PFSK-1 (cell line): Measurements from ENCODE around the gene PDGFD.

Source experiments
- FOXP2 ChIP-seq: optimal IDR thresholded peaks from 2 replicates; pipeline ENCODE3; 2011; ENCODE audit warnings: borderline replicate concordance, control low read depth, inconsistent platforms; ENCODE audit not compliant: insufficient read depth; ENCODE audit errors: extremely low read length, extremely low read depth
- POLR2AphosphoS5 ChIP-seq: IDR thresholded peaks from 2 replicates; pipeline ENCODE4 v1.6.1; 2012; ENCODE audit warnings: low read depth, mild to moderate bottlenecking, control low read depth, low read length, moderate library complexity
- SIN3A ChIP-seq: IDR thresholded peaks from 2 replicates; pipeline ENCODE4 v1.6.1; 2012; ENCODE audit warnings: mild to moderate bottlenecking, low read length, moderate library complexity, borderline replicate concordance; ENCODE audit not compliant: insufficient read depth
- TAF1 ChIP-seq: IDR thresholded peaks from 2 replicates; pipeline ENCODE4 v1.6.1; 2012; ENCODE audit warnings: low read length, control low read depth, borderline replicate concordance; ENCODE audit not compliant: insufficient read depth
- TF ChIP-seq, protein P1 (sequence below), 2 experiments: IDR thresholded peaks; 2 replicates each; pipeline versions ENCODE4 v1.6.1 to v1.8.0; 2011 to 2012; ENCODE audit warnings: low read depth in 2 of 2, low read length in 2 of 2, control low read depth in 1 of 2, inconsistent platforms in 1 of 2, mild to moderate bottlenecking in 1 of 2, moderate library complexity in 1 of 2; ENCODE audit not compliant: insufficient read depth in 1 of 2

The PDGFD gene

DNA sequence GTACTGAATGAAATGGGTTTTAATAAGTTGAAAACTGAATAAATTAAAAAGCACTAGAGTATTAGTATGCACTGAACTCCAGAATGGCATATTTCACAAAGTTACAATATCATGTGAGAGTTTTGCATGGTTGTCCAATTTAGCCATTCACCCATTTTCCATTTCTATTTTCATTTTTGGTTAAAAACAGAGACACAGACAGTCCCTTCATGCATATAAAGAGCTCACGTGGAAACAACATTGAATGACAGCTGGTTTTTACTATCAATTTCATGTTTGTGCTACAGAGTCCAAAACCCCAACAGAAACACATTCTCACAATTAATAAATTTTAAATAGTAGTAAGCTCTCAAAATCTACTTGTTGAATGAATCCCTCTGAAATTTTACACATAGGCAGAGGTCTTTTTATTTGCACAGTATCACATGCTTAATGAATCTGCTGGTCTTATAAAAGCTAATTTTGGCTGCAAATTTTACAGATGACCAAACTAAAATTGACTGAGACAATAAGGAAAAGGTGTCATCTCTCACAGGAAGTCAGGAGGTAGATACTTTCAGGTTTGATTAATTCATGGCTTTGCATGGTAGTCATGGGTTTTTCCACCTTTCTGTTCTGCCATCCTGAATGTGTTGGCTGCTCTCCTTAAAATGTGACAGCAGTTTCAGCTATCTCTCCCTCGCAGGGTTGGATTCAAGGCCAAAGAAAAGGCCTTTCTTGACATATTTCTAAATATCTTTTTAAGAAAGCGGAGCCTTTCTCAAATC is 148.1 kb downstream of the PDGFD start:
- TF ChIP-seq, protein P1, sequence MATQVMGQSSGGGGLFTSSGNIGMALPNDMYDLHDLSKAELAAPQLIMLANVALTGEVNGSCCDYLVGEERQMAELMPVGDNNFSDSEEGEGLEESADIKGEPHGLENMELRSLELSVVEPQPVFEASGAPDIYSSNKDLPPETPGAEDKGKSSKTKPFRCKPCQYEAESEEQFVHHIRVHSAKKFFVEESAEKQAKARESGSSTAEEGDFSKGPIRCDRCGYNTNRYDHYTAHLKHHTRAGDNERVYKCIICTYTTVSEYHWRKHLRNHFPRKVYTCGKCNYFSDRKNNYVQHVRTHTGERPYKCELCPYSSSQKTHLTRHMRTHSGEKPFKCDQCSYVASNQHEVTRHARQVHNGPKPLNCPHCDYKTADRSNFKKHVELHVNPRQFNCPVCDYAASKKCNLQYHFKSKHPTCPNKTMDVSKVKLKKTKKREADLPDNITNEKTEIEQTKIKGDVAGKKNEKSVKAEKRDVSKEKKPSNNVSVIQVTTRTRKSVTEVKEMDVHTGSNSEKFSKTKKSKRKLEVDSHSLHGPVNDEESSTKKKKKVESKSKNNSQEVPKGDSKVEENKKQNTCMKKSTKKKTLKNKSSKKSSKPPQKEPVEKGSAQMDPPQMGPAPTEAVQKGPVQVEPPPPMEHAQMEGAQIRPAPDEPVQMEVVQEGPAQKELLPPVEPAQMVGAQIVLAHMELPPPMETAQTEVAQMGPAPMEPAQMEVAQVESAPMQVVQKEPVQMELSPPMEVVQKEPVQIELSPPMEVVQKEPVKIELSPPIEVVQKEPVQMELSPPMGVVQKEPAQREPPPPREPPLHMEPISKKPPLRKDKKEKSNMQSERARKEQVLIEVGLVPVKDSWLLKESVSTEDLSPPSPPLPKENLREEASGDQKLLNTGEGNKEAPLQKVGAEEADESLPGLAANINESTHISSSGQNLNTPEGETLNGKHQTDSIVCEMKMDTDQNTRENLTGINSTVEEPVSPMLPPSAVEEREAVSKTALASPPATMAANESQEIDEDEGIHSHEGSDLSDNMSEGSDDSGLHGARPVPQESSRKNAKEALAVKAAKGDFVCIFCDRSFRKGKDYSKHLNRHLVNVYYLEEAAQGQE (IDR thresholded peaks at IDR 0.05; ENCODE audit: insufficient read depth in 1 of 2, low read depth in 2 of 2, low read length in 2 of 2), result no peak
- TF ChIP-seq POLR2AphosphoS5 (no peak), SIN3A (no peak), FOXP2 (no peak), TAF1 (no peak)

GRCh38 chr11:104011044-104011443 is 152.9 kb downstream of the PDGFD start:
- TF ChIP-seq POLR2AphosphoS5, result no peak
- TF ChIP-seq, protein P1 (IDR thresholded peaks at IDR 0.05; ENCODE audit: insufficient read depth in 1 of 2, low read depth in 2 of 2, low read length in 2 of 2), result no peak
- TF ChIP-seq SIN3A, result no peak
- TF ChIP-seq FOXP2, result no peak
- TF ChIP-seq TAF1, result no peak

GRCh38 chr11:104009744-104010143 is 154.2 kb downstream of the PDGFD start:
- TF ChIP-seq FOXP2 (no peak), POLR2AphosphoS5 (no peak), TAF1 (no peak), SIN3A (no peak)
- TF ChIP-seq, protein P1 (IDR thresholded peaks at IDR 0.05; ENCODE audit: insufficient read depth in 1 of 2, low read depth in 2 of 2, low read length in 2 of 2), result no peak

DNA sequence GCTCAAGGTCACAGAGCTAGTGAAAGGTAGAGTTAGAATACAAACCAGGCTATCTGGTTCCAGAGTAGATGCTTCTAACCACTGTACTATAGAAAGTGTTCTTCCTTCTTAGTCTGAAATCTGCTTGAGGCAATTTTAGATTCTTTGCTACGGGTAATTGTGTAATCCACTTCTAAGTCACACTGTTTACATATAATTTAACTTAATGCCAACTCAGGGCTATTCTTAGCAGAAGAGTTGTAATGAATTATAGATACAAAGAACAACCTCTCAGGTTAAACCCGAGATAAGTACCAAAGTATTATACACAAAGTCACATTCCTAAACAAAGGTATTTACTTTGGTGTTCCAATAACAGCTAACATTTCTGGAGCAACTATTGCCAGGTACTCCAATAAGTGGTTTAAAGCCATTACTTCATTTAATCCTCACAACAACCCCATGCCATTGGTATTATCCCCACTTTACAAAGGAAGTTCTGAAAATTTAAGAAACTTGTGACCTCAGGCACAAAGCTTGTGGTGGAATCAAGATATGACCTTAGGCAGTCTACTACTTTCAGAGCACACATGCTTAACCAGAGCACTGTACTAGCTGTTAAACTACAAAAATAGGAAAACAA is 158.6 kb downstream of the PDGFD start:
- TF ChIP-seq FOXP2, result no peak
- TF ChIP-seq POLR2AphosphoS5, result no peak
- TF ChIP-seq TAF1, result no peak
- TF ChIP-seq SIN3A, result no peak
- TF ChIP-seq, protein P1 (IDR thresholded peaks at IDR 0.05; ENCODE audit: insufficient read depth in 1 of 2, low read depth in 2 of 2, low read length in 2 of 2), result no peak

DNA sequence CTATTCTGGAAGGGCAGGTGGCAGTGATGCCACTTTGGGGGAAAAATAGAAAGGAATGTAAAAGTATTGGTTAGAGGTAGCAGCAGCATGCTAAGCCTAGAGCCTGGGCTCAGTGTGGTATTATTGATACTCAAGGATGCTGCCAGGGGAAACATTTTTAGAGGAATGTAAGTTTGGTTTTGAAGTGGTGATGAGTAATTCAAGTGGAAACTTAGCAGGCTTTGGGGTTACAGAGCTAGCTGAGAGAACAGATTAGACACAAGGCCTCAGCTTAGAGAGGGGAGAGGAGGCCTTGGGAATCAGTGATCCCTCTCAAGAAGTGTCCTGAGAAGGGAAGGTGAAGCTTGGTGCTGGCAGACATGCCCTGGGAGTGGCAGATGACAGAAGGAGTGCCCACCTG is 160.5 kb downstream of the PDGFD start:
- TF ChIP-seq, protein P1 (IDR thresholded peaks at IDR 0.05; ENCODE audit: insufficient read depth in 1 of 2, low read depth in 2 of 2, low read length in 2 of 2), result no peak
- TF ChIP-seq POLR2AphosphoS5, result no peak
- no peak for TF ChIP-seq SIN3A
- TF ChIP-seq FOXP2, result no peak
- TF ChIP-seq TAF1, result no peak
